GM21723 (cell line): ENCODE data around the gene MEGF11.
"Not testable (repeated sequence)": the region's sequence is repeated elsewhere in the genome, so short reads cannot be mapped to it uniquely, and the experiment has no call there.

ENCODE experiments used
- ATAC-seq: cut with Tn5 transposase; IDR thresholded peaks from one replicate; pipeline ENCODE4 v1.9.1; 2021; ENCODE audit warnings: mild to moderate bottlenecking, moderate library complexity; ENCODE audit not compliant: unreplicated experiment

Gene MEGF11

DNA sequence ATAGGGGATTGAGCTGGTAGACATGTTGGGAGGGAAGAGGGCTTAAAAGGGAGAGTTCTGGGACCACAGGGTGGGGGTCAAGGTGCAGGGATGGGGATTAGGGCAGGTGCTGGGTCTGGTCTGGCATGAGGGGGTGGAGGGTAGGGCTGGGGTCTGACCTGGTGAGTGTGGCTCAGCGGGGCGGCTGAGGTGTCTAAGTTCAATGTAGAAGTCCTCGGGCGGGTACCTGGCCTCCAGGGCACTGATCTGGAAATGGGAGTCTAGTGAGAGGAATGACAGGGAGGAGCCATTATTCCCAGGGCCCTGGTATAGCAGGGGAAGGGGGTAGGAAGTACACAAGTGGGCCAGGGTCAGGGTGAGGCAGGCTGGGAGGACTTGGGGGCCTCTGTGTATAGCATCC, 344.7 kb downstream of the MEGF11 start:
- ATAC-seq: no peak

GRCh38 chr15:65907661-65908060, 345.9 kb downstream of the MEGF11 start:
- ATAC-seq: no peak

DNA sequence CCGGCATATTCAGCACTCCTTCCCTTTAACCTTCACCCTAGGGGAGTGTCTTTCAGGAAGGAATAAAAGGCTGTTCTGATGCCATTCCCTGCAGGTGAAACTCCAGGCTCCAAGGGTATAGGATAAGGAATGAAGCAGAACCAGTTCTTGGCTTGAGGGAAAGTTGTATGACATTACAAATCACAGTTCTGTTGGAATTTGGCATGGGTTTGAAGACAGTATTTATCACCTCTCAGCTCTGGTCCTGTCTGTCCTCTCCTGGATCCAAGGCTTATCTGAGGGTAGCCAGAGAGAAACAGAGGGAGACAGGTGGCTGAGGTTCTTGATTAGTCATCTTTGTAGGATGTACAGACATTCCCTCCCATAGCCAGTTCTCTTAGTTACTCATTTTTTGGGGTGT, 347.2 kb downstream of the MEGF11 start:
- ATAC-seq: no peak

- no peak for ATAC-seq
These were observed 349.2 kb downstream of the MEGF11 start for GRCh38 chr15:65904301-65904700.

GRCh38 chr15:65903296-65904073, 350.1 kb downstream of the MEGF11 start:
- ATAC-seq: no peak

GRCh38 chr15:65902373-65902772, 351.2 kb downstream of the MEGF11 start:
- peak; percentile 75 for ATAC-seq

GRCh38 chr15:65901836-65902235, 351.7 kb downstream of the MEGF11 start:
- ATAC-seq: no peak

DNA sequence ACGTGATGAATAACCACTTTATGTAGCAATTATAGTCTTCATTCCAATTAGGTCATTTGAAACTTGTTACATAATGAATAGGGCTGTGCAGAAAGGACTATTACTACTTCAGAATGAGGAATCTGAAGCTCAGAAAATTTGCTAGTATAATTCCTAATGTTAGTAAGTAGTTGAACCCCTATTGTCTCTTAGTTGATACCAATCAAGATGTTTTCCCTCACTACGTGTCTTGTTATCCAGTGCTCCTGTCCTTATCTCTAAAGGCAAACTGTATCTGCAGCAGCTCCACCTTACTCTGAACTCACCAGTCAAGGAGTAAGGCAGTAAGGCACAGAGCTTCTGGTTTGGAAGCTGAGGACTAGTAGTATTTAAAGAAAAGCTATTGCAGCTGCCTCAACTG, 352.2 kb downstream of the MEGF11 start:
- ATAC-seq: no peak

DNA sequence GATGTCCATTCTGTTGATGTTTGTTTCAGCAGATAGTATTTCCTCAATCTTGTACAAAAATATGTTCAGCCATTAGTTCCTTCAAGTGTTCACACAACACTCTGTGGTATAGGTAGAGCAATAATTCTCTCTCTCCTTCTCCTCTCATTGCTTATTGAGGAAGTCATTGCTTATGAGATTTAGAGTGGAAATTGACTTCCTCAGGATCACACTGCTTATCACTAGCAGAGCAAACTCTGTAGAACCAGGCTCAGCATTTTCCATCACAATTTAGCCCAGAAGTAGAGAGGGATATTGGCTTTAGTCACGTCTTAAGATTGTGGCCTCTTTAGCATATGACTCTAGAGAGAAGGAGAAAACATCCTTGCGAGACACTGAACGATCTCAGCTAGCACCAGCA, 353.1 kb downstream of the MEGF11 start:
- no peak for ATAC-seq

DNA sequence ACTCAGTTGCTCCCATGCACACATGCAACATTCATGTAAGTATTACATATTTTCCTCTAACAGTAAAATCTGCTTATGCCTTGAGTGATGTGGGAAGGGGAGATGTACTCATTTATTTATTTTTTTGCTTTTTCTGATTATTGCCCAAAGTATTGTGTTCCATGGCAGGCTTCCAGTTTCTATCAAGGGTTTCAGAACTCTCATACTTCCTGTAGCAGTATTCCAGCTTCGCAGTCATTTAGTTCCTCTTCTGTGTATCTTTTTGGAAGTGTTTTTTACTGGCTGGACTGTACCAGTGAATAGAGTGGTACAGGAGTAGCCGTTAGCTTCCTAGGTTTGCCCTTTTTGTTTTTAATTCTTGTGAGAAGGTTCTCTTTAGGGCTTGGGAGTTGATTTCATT, 357.3 kb downstream of the MEGF11 start:
- no peak for ATAC-seq

DNA sequence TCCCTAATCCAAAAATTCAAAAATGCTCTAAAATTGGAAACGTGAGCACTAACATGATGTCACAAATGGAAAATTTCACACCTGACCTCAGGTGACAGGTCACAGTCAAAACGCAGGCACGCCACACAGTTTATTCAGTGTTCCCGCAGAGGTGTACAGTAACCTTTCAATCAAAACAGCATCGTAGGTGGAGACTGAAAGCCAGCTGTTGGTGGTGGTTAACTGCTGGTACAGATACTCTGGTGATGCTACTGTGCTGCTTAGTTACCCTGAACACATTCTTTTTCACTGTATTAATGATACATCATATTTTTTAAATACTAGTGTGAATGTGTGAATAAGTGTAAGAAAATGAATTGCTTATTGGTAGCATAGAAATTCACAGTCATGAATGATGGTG, 360.5 kb downstream of the MEGF11 start:
- ATAC-seq: no peak

DNA sequence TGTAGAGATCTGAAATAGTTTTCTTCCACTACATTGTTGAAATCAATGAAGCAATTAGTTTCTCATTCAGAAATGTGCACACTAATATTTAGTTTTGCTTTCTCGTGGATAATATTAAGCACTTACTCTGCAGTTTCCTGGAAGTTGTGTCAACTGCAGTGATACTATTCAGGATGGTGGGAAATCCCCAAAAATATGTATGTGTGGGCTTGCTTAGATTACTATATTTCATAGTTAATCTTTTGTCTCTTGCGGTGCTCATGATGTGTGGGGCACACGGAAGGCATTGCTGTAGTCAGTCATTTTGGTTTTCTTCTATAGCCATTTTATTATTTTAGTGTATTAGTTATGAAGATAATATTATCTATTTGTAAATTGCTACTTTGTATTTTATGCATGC, 364.6 kb downstream of the MEGF11 start:
- no peak for ATAC-seq

- no peak for ATAC-seq
These were observed 366.0 kb downstream of the MEGF11 start for GRCh38 chr15:65887565-65887964.

DNA sequence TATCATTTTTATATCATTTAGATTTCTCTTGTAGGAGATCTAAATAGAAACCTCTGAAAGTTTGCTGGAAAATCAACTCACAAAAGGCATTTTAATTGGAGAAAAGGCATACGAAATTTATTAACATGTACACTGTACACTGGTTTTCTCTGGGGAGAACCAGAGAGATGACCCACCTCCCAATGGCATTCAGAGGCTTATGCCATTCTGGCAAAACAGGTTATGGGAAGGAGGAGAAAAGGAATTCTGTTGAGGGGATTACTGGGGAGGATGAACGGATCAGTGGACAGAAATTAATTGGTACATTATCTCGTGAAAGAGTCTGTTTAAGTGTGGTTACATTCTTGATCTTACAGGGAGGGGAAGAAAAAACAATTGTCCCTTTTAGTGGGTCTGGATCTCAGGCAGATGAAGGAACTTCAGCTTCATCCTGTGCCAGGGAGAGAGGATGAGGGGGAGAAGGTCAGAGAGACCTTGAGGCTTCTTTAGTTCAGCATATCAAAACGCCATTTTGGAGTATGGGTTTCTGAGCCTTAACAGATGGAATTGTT, 367.8 kb downstream of the MEGF11 start:
- ATAC-seq: no peak

GRCh38 chr15:65884511-65884910, 369.0 kb downstream of the MEGF11 start:
- ATAC-seq: no peak

- ATAC-seq: no peak
These were observed 370.0 kb downstream of the MEGF11 start for GRCh38 chr15:65883571-65883970.

DNA sequence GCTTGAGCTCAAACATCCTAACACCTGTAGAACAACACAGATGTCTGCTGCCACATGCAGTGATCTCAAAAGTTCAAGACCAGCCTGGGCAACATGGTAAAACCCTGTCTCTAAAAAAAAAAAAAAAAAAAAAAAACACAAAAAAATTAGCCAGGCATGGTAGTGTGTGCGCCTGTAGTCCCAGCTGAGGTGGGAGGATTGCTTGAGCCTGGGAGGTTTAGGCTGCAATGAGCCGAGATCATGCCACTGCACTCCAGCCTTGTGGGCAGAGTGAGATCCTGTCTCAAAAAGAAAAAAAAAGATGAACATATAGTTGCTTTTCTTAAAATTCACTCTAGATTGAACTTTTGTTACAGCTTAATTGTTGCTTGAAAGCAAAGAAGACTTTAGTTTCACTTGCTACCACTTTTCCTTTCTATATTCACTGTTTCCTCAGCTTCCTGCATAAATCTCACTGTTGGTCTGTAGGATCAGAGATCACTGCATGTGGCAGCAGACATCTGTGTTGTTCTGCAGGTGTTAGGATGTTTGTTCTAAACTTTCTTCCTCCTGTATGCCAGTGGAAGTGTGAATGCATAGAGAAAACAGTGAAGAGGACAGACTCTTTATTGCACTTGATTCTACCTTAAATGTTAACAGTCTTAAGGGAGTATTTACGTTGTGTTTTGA, 371.6 kb downstream of the MEGF11 start:
- no peak for ATAC-seq

GRCh38 chr15:65877749-65878148, 375.8 kb downstream of the MEGF11 start:
- ATAC-seq: no peak

GRCh38 chr15:65875458-65875857, 378.1 kb downstream of the MEGF11 start:
- no peak for ATAC-seq

DNA sequence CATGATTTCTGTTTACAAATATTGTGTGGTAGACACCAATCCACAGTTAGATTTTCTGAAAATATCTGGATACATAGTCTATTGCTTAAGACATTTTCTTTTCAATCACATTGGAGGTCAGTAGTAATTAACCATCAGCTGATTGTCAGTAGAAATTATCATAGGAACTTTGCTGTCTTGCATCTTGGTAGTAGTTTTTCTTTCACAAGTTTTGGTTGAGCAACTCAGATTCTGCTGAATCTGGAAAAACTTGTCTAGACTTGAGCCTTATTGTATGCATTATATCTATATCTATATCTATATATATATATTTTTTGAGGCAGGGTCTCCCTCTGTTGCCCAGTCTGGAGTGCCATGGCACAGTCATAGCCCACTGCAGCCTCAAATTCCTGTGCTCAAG, 380.3 kb downstream of the MEGF11 start:
- ATAC-seq: no peak

DNA sequence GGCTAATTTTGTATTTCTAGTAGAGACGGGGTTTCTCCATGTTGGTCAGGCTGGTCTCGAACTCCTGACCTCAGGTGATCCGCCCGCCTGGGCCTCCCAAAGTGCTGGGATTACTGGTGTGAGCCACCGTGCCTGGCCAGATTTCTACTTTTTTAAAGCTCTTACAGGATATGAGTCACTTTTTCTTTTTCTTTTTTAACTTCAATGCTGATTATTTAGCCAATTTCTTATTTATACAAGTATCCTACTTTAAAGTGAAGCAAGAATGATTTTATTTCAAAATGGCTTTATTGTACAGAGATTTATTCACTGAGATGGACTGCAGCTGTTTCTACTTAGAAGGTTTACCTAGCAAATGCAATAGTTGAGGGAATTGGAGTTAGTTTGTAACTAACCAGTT, 381.0 kb downstream of the MEGF11 start:
- not testable (repeated sequence) for ATAC-seq

GRCh38 chr15:65871886-65872285, 381.7 kb downstream of the MEGF11 start:
- ATAC-seq: not testable (repeated sequence)
